Prostate gland (tissue), 2 donors: ENCODE results near the gene CYBA.
"Not testable (repeated sequence)": the region's sequence is repeated elsewhere in the genome, so short reads cannot be mapped to it uniquely, and the experiment has no call there.

Experiments used
- CTCF ChIP-seq, 4 experiments: fragments of 200-600 bp in 2 of 4; fragments of 450-650 bp in 2 of 4; sonication (generic) in 2 of 4; IDR thresholded peaks; 1 replicate in 3 of 4; 2 replicates in 1 of 4; pipeline ENCODE4 v1.5.1; 2016 to 2019; ENCODE audit warnings: antibody characterized with exemption in 4 of 4, mild to moderate bottlenecking in 2 of 4, moderate library complexity in 2 of 4
- POLR2A ChIP-seq: fragments of 450-650 bp; IDR thresholded peaks from one replicate; pipeline ENCODE4 v1.6.1; 2016; ENCODE audit warnings: antibody characterized with exemption, mild to moderate bottlenecking
- POLR2AphosphoS5 ChIP-seq: sonication (generic); formaldehyde crosslinking; IDR thresholded peaks from one replicate; pipeline ENCODE4 v1.6.1; 2017; ENCODE audit warnings: antibody characterized with exemption

GRCh38 chr16:88669493-88669892 lies 18.6 kb upstream of the CYBA start:
- not testable (repeated sequence) for TF ChIP-seq CTCF (IDR thresholded peaks at IDR 0.05); POLR2A; POLR2AphosphoS5
